MM.1S (cell line): ENCODE data around the gene KIF1C.

ENCODE experiments used
- DNase-seq: peaks from one replicate; pipeline ENCODE4 v3.0.0-alpha.2; 2015
- H2AFZ ChIP-seq: fragments of 300-600 bp; sonication (generic); 2 replicates; pipeline ENCODE4 v1.6.0; 2016; ENCODE audit warnings: antibody characterized with exemption, low read length
- H3F3A ChIP-seq: fragments of 300-600 bp; sonication (generic); 2 replicates; pipeline ENCODE4 v1.6.1; 2016; ENCODE audit warnings: mild to moderate bottlenecking, antibody characterized with exemption, low read length, moderate library complexity, mixed read lengths; ENCODE audit not compliant: insufficient read depth
- H3K27ac ChIP-seq: fragments of 300-600 bp; sonication (generic); 2 replicates; pipeline ENCODE4 v1.5.1; 2016; ENCODE audit warnings: mild to moderate bottlenecking, low read length
- H3K27me3 ChIP-seq: fragments of 300-600 bp; sonication (generic); replicated peaks from 2 replicates; pipeline ENCODE4 v1.6.0; 2016; ENCODE audit warnings: low read length; ENCODE audit not compliant: insufficient read depth
- H3K36me3 ChIP-seq: fragments of 300-600 bp; sonication (generic); replicated peaks from 2 replicates; pipeline ENCODE4 v1.6.1; 2016; ENCODE audit warnings: mild to moderate bottlenecking, low read length, mixed read lengths; ENCODE audit not compliant: insufficient read depth
- H3K4me1 ChIP-seq: fragments of 300-600 bp; sonication (generic); 2 replicates; pipeline ENCODE4 v1.6.1; 2016; ENCODE audit warnings: low read length, mixed read lengths
- H3K4me2 ChIP-seq: fragments of 300-600 bp; sonication (generic); 2 replicates; pipeline ENCODE4 v1.6.0; 2016; ENCODE audit warnings: low read depth, low read length
- H3K4me3 ChIP-seq: fragments of 300-600 bp; sonication (generic); 2 replicates; pipeline ENCODE4 v1.5.1; 2016; ENCODE audit warnings: low read length, mixed read lengths
- H3K79me2 ChIP-seq: fragments of 300-600 bp; sonication (generic); 2 replicates; pipeline ENCODE4 v1.6.1; 2016; ENCODE audit warnings: mixed run types, low read length, mixed read lengths
- H3K9ac ChIP-seq: fragments of 300-600 bp; sonication (generic); 2 replicates; pipeline ENCODE4 v1.6.1; 2016; ENCODE audit warnings: low read length, mixed read lengths
- H3K9me2 ChIP-seq: fragments of 300-600 bp; sonication (generic); replicated peaks from 2 replicates; pipeline ENCODE4 v1.6.1; 2016; ENCODE audit warnings: mild to moderate bottlenecking, low read length, mixed read lengths; ENCODE audit not compliant: insufficient read depth
- H3K9me3 ChIP-seq: fragments of 300-600 bp; sonication (generic); replicated peaks from 2 replicates; pipeline ENCODE4 v1.6.1; 2016; ENCODE audit warnings: mild to moderate bottlenecking, low read length, mixed read lengths; ENCODE audit not compliant: insufficient read depth
- H4K20me1 ChIP-seq: fragments of 300-600 bp; sonication (generic); 2 replicates; pipeline ENCODE4 v1.6.1; 2016; ENCODE audit warnings: mild to moderate bottlenecking, low read length, moderate library complexity, mixed read lengths; ENCODE audit not compliant: insufficient read depth
- CTCF ChIP-seq: fragments of 300-600 bp; sonication (generic); IDR thresholded peaks from 2 replicates; pipeline ENCODE4 v1.5.1; 2016; ENCODE audit warnings: antibody characterized with exemption, low read length, mixed read lengths
- EZH2 ChIP-seq: fragments of 300-600 bp; sonication (generic); optimal IDR thresholded peaks from 2 replicates; pipeline ENCODE3; 2017; ENCODE audit warnings: low read depth, mild to moderate bottlenecking, antibody characterized with exemption, low read length, mixed read lengths
- EZH2phosphoT487 ChIP-seq: fragments of 300-600 bp; sonication (generic); IDR thresholded peaks from 2 replicates; pipeline ENCODE4 v1.6.1; 2018; ENCODE audit warnings: antibody characterized with exemption, low read length

KIF1C gene

GRCh38 chr17:4998732-4999429 is 1.1 kb downstream of the KIF1C start:
- H3K27me3 ChIP-seq: no peaks in the 10 kb centered on the region; the same call in 1 of the 2 replicates
- H3K4me3 ChIP-seq: peak overlapping the region; percentile 95
- no peak for TF ChIP-seq CTCF
- no peak for TF ChIP-seq EZH2phosphoT487
- no peak for TF ChIP-seq EZH2
- H3K9me2 ChIP-seq: no peaks in the 10 kb centered on the region
- H3K79me2 ChIP-seq: peaks cover 15% of the 10 kb centered on the region
- no peak overlapping the region for H3K27ac ChIP-seq
- no peaks in the 10 kb centered on the region for H3K9me3 ChIP-seq
- DNase-seq: no peak
- H3K4me2 ChIP-seq: peak overlapping the region; percentile 99
- no peaks in the 10 kb centered on the region for H3K36me3 ChIP-seq
- peaks cover 18% of the 10 kb centered on the region for H3K4me1 ChIP-seq
- H3F3A ChIP-seq: peaks cover 5% of the 10 kb centered on the region; the same call in 1 of the 2 replicates
- H3K9ac ChIP-seq: peak overlapping the region; percentile 72
- H4K20me1 ChIP-seq: no peaks in the 10 kb centered on the region
- H2AFZ ChIP-seq: peak overlapping the region; percentile 93; the same call in 1 of the 2 replicates

DNA sequence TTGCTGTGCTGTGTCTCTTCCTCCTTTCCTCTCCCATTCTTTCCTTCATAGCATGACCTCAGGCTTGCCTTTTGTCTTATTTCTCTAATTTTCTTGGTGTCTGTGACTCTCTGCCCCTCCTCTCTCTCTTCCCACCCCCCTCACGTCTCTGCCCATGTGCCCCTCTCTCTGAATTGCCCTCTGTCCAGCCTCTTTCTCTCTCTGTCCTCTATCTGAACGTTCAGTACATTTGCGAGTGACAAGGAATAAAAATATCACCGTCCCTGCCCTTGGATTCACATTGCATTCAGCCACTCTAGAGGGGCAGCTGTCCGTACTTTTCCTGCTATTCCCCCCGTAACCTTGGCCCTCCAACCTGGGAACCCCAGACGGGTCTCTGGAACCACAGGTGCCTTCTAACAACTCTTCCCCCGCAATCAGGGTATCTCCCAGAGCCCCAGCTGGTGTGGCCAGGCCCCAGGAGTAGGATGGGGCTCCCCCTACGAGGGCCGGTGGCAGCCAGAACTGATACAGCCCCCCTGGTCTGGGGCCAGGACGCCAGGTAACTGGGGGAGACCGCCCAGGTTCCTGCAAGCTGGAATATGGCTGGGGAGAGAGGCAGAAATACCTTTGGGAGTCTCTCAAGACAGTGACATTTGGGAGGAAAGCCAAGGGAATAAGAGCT is 1.8 kb downstream of the KIF1C start:
- Histone ChIP-seq H3K9ac (no peak overlapping the region), H2AFZ (no peak overlapping the region), H3F3A (peaks cover 5% of the 10 kb centered on the region; the same call in 1 of the 2 replicates), H3K9me2 (no peaks in the 10 kb centered on the region), H3K79me2 (peaks cover 15% of the 10 kb centered on the region), H3K36me3 (no peaks in the 10 kb centered on the region), H3K4me2 (peak overlapping the region; percentile 99; the same call in 1 of the 2 replicates), H3K9me3 (no peaks in the 10 kb centered on the region), H4K20me1 (no peaks in the 10 kb centered on the region), H3K27ac (no peak overlapping the region), H3K27me3 (no peaks in the 10 kb centered on the region; the same call in 1 of the 2 replicates), H3K4me1 (peaks cover 18% of the 10 kb centered on the region), H3K4me3 (0 out of 2 replicates have a peak overlapping the region, but pooled peaks have one; percentile 95)
- TF ChIP-seq CTCF: no peak
- no peak for TF ChIP-seq EZH2phosphoT487
- TF ChIP-seq EZH2: no peak
- no peak for DNase-seq

GRCh38 chr17:5000237-5000639 is 2.5 kb downstream of the KIF1C start:
- Histone ChIP-seq H4K20me1 (no peaks in the 10 kb centered on the region), H3K4me1 (peaks cover 18% of the 10 kb centered on the region), H3K27ac (no peak overlapping the region), H3K4me3 (no peak overlapping the region), H3K4me2 (no peak overlapping the region), H2AFZ (no peak overlapping the region), H3K9me2 (no peaks in the 10 kb centered on the region), H3K36me3 (no peaks in the 10 kb centered on the region), H3K9me3 (no peaks in the 10 kb centered on the region), H3K79me2 (peaks cover 15% of the 10 kb centered on the region), H3F3A (peaks cover 2% of the 10 kb centered on the region; the same call in 1 of the 2 replicates), H3K27me3 (no peaks in the 10 kb centered on the region; the same call in 1 of the 2 replicates), H3K9ac (no peak overlapping the region)
- no peak for DNase-seq
- TF ChIP-seq CTCF (no peak), EZH2 (no peak)
